HepG2 (cell line): ENCODE measurements around the gene ALOX12. TPM values are rescaled to one million over a fixed set of nuclear protein-coding genes. Genes with fewer than 3 reads are reported as not detected.

Source experiments
- AGO1 ChIP-seq: fragments of 200-400 bp; formaldehyde crosslinking; IDR thresholded peaks from 2 replicates; pipeline ENCODE4 v1.6.1; 2017; ENCODE audit warnings: mild to moderate bottlenecking, low read depth, low read length, moderate library complexity; ENCODE audit not compliant: poor library complexity, severe bottlenecking
- AKAP8 ChIP-seq: sonication (generic); formaldehyde crosslinking; IDR thresholded peaks from 2 replicates; pipeline ENCODE4 v1.5.1; 2020; ENCODE audit warnings: mild to moderate bottlenecking, missing genetic modification reagents
- DNMT3B ChIP-seq: conservative IDR thresholded peaks from 2 replicates; pipeline ENCODE4 v1.6.1; 2016; ENCODE audit warnings: missing biosample characterization, control low read depth
- HNF4A ChIP-seq: sonication (generic); formaldehyde crosslinking; IDR thresholded peaks from 2 replicates; pipeline ENCODE4 v1.4.0; 2020; ENCODE audit warnings: missing genetic modification reagents
- SATB2 ChIP-seq: sonication (generic); formaldehyde crosslinking; IDR thresholded peaks from 2 replicates; pipeline ENCODE4 v1.5.0; 2020; ENCODE audit warnings: missing genetic modification reagents
- SIN3B ChIP-seq: fragments of 150-350 bp; IDR thresholded peaks from 2 replicates; pipeline ENCODE4 v1.6.1; 2014; ENCODE audit warnings: low read length
- SP4 ChIP-seq: sonication (generic); formaldehyde crosslinking; IDR thresholded peaks from 2 replicates; pipeline ENCODE4 v1.8.1; 2023; ENCODE audit warnings: mild to moderate bottlenecking, missing genetic modification reagents
- ZBTB21 ChIP-seq: sonication (generic); formaldehyde crosslinking; IDR thresholded peaks from 2 replicates; pipeline ENCODE4 v1.4.0; 2020; ENCODE audit warnings: missing genetic modification reagents
- ZNF543 ChIP-seq: sonication (generic); formaldehyde crosslinking; IDR thresholded peaks from 2 replicates; pipeline ENCODE4 v1.4.0; 2020; ENCODE audit warnings: mild to moderate bottlenecking, missing genetic modification reagents
- ZNF552 ChIP-seq: sonication (generic); formaldehyde crosslinking; IDR thresholded peaks from 2 replicates; pipeline ENCODE4 v1.9.0; 2022; ENCODE audit warnings: missing genetic modification reagents, mild to moderate bottlenecking, borderline replicate concordance
- ZSCAN31 ChIP-seq: sonication (generic); formaldehyde crosslinking; IDR thresholded peaks from 2 replicates; pipeline ENCODE4 v1.5.0; 2020; ENCODE audit warnings: low read depth, mild to moderate bottlenecking, missing genetic modification reagents
- polyA plus RNA-seq, 8 experiments: library from polyadenylated mRNA; depleted of rRNA in 3 of 8; stranded (reverse) in 7 of 8; unstranded in 1 of 8; fragments of >200 nt; fragmentation: Illumina TruSeq in 4 of 8; extraction: Trizol in 4 of 8; gene quantifications; 2 replicates each; pipeline versions ENCODE4 v1.2.1 to v1.2.3, GENCODE V29; 2011 to 2016; ENCODE audit warnings: low read depth in 4 of 8, missing spikeins in 1 of 8, mixed read lengths in 1 of 8; ENCODE audit not compliant: insufficient read depth in 1 of 8
- total RNA-seq, 5 experiments: library from RNA; depleted of rRNA; stranded (reverse); fragments of >200 nt; fragmentation: Illumina TruSeq; extraction: Trizol; gene quantifications; 2 replicates each; pipeline ENCODE4 v1.2.3, GENCODE V29; 2016; ENCODE audit warnings: low read depth in 1 of 5
- TF ChIP-seq, protein P1 (sequence below): sonication (generic); formaldehyde crosslinking; IDR thresholded peaks from 2 replicates; pipeline ENCODE4 v1.8.0; 2022; ENCODE audit warnings: mild to moderate bottlenecking, missing genetic modification reagents, borderline replicate concordance
- TF ChIP-seq, protein P2 (sequence below): sonication (generic); formaldehyde crosslinking; IDR thresholded peaks from 2 replicates; pipeline ENCODE4 v1.4.0; 2020; ENCODE audit warnings: missing genetic modification reagents, borderline replicate concordance
- TF ChIP-seq, protein P3 (sequence below): sonication (generic); formaldehyde crosslinking; IDR thresholded peaks from 2 replicates; pipeline ENCODE4 v1.4.0; 2020; ENCODE audit warnings: missing genetic modification reagents
- TF ChIP-seq, protein P4 (sequence below), 2 experiments: sonication (generic) in 1 of 2; formaldehyde crosslinking in 1 of 2; IDR thresholded peaks; 2 replicates each; pipeline versions ENCODE4 v1.4.0 to v1.6.1; 2018 to 2020; ENCODE audit warnings: missing genetic modification reagents in 2 of 2, borderline replicate concordance in 1 of 2, low read depth in 1 of 2, mild to moderate bottlenecking in 1 of 2, missing biosample characterization in 1 of 2
- TF ChIP-seq, protein P5 (sequence below): IDR thresholded peaks from 2 replicates; pipeline ENCODE4 v1.6.1; 2016; ENCODE audit warnings: low read depth, borderline replicate concordance
- TF ChIP-seq, protein P6 (sequence below): sonication (generic); formaldehyde crosslinking; conservative IDR thresholded peaks from 2 replicates; pipeline ENCODE4 v1.8.0; 2022; ENCODE audit warnings: low read depth, missing genetic modification reagents

The ALOX12 gene
- total and polyA plus RNA-seq, 2 of the 13 experiments (the other 11 are each of a cell fraction or from before 2014, with no cell fraction given), result not detected

DNA sequence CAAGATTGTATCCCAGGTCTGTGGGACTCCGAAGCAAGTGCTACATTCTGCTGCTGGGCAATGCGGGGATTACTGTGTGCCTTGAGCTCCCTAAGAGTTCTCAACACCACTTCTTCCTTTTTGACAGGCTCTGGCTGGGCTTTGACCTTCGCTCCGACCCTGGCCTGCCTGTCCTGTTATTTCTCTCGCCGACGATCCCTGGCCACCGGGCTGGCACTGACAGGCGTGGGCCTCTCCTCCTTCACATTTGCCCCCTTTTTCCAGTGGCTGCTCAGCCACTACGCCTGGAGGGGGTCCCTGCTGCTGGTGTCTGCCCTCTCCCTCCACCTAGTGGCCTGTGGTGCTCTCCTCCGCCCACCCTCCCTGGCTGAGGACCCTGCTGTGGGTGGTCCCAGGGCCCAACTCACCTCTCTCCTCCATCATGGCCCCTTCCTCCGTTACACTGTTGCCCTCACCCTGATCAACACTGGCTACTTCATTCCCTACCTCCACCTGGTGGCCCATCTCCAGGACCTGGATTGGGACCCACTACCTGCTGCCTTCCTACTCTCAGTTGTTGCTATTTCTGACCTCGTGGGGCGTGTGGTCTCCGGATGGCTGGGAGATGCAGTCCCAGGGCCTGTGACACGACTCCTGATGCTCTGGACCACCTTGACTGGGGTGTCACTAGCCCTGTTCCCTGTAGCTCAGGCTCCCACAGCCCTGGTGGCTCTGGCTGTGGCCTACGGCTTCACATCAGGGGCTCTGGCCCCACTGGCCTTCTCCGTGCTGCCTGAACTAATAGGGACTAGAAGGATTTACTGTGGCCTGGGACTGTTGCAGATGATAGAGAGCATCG lies 42.4 kb downstream of the ALOX12 start (continued):
- TF ChIP-seq, protein P1, sequence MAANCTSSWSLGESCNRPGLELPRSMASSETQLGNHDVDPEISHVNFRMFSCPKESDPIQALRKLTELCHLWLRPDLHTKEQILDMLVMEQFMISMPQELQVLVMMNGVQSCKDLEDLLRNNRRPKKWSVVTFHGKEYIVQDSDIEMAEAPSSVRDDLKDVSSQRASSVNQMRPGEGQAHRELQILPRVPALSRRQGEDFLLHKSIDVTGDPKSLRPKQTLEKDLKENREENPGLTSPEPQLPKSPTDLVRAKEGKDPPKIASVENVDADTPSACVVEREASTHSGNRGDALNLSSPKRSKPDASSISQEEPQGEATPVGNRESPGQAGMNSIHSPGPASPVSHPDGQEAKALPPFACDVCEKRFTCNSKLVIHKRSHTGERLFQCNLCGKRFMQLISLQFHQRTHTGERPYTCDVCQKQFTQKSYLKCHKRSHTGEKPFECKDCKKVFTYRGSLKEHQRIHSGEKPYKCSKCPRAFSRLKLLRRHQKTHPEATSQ (CRISPR knock-in tag), result no peak
- TF ChIP-seq ZNF543 (CRISPR knock-in tag) (no peak), AGO1 (peak; percentile 30), HNF4A (CRISPR knock-in tag) (peak; percentile 54), ZBTB21 (CRISPR knock-in tag) (no peak), SATB2 (CRISPR knock-in tag) (no peak), ZSCAN31 (CRISPR knock-in tag) (no peak), ZNF552 (CRISPR knock-in tag) (no peak), SIN3B (no peak), AKAP8 (no peak), DNMT3B (no peak), SP4 (CRISPR knock-in tag) (no peak)
- TF ChIP-seq, protein P2, sequence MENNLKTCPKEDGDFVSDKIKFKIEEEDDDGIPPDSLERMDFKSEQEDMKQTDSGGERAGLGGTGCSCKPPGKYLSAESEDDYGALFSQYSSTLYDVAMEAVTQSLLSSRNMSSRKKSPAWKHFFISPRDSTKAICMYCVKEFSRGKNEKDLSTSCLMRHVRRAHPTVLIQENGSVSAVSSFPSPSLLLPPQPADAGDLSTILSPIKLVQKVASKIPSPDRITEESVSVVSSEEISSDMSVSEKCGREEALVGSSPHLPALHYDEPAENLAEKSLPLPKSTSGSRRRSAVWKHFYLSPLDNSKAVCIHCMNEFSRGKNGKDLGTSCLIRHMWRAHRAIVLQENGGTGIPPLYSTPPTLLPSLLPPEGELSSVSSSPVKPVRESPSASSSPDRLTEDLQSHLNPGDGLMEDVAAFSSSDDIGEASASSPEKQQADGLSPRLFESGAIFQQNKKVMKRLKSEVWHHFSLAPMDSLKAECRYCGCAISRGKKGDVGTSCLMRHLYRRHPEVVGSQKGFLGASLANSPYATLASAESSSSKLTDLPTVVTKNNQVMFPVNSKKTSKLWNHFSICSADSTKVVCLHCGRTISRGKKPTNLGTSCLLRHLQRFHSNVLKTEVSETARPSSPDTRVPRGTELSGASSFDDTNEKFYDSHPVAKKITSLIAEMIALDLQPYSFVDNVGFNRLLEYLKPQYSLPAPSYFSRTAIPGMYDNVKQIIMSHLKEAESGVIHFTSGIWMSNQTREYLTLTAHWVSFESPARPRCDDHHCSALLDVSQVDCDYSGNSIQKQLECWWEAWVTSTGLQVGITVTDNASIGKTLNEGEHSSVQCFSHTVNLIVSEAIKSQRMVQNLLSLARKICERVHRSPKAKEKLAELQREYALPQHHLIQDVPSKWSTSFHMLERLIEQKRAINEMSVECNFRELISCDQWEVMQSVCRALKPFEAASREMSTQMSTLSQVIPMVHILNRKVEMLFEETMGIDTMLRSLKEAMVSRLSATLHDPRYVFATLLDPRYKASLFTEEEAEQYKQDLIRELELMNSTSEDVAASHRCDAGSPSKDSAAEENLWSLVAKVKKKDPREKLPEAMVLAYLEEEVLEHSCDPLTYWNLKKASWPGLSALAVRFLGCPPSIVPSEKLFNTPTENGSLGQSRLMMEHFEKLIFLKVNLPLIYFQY (CRISPR knock-in tag), result 0 out of 2 replicates have a peak, but pooled peaks have one; percentile 21
- TF ChIP-seq, protein P3, sequence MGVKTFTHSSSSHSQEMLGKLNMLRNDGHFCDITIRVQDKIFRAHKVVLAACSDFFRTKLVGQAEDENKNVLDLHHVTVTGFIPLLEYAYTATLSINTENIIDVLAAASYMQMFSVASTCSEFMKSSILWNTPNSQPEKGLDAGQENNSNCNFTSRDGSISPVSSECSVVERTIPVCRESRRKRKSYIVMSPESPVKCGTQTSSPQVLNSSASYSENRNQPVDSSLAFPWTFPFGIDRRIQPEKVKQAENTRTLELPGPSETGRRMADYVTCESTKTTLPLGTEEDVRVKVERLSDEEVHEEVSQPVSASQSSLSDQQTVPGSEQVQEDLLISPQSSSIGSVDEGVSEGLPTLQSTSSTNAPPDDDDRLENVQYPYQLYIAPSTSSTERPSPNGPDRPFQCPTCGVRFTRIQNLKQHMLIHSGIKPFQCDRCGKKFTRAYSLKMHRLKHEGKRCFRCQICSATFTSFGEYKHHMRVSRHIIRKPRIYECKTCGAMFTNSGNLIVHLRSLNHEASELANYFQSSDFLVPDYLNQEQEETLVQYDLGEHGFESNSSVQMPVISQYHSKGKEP (CRISPR knock-in tag), result no peak
- TF ChIP-seq, protein P4, sequence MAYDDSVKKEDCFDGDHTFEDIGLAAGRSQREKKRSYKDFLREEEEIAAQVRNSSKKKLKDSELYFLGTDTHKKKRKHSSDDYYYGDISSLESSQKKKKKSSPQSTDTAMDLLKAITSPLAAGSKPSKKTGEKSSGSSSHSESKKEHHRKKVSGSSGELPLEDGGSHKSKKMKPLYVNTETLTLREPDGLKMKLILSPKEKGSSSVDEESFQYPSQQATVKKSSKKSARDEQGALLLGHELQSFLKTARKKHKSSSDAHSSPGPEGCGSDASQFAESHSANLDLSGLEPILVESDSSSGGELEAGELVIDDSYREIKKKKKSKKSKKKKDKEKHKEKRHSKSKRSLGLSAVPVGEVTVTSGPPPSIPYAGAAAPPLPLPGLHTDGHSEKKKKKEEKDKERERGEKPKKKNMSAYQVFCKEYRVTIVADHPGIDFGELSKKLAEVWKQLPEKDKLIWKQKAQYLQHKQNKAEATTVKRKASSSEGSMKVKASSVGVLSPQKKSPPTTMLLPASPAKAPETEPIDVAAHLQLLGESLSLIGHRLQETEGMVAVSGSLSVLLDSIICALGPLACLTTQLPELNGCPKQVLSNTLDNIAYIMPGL (CRISPR knock-in tag; IDR thresholded peaks at IDR 0.05; ENCODE audit: borderline replicate concordance in 1 of 2, low read depth in 1 of 2), result no peak; a peak in 1 of 4 replicates
- TF ChIP-seq, protein P5, sequence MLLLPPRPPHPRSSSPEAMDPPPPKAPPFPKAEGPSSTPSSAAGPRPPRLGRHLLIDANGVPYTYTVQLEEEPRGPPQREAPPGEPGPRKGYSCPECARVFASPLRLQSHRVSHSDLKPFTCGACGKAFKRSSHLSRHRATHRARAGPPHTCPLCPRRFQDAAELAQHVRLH (CRISPR knock-in tag), result no peak
- TF ChIP-seq, protein P6, sequence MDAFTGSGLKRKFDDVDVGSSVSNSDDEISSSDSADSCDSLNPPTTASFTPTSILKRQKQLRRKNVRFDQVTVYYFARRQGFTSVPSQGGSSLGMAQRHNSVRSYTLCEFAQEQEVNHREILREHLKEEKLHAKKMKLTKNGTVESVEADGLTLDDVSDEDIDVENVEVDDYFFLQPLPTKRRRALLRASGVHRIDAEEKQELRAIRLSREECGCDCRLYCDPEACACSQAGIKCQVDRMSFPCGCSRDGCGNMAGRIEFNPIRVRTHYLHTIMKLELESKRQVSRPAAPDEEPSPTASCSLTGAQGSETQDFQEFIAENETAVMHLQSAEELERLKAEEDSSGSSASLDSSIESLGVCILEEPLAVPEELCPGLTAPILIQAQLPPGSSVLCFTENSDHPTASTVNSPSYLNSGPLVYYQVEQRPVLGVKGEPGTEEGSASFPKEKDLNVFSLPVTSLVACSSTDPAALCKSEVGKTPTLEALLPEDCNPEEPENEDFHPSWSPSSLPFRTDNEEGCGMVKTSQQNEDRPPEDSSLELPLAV (CRISPR knock-in tag), result no peak
